Upper lobe of left lung (tissue), 4 donors: ENCODE measurements around the gene PLCB4.

Source experiments
- EP300 ChIP-seq, 4 donors: sonication (generic); formaldehyde crosslinking; IDR thresholded peaks; one replicate each; pipeline ENCODE4 v1.5.1; 2017; ENCODE audit warnings: antibody characterized with exemption in 4 of 4, control low read depth in 2 of 4
- POLR2A ChIP-seq, 4 donors: fragments of 450-650 bp; IDR thresholded peaks; one replicate each; pipeline ENCODE4 v1.5.1; 2016 to 2017; ENCODE audit warnings: antibody characterized with exemption in 4 of 4, mild to moderate bottlenecking in 2 of 4
- POLR2AphosphoS5 ChIP-seq, 2 donors: sonication (generic); formaldehyde crosslinking; IDR thresholded peaks; one replicate each; pipeline ENCODE4 v1.5.1; 2017; ENCODE audit warnings: antibody characterized with exemption in 2 of 2
- TF ChIP-seq, protein P1 (sequence below), 6 experiments: fragments of 450-650 bp in 4 of 6; fragments of 200-600 bp in 2 of 6; sonication (generic) in 2 of 6; IDR thresholded peaks; one replicate each; pipeline ENCODE4 v1.5.1; 2016 to 2019; ENCODE audit warnings: antibody characterized with exemption in 6 of 6

DNA sequence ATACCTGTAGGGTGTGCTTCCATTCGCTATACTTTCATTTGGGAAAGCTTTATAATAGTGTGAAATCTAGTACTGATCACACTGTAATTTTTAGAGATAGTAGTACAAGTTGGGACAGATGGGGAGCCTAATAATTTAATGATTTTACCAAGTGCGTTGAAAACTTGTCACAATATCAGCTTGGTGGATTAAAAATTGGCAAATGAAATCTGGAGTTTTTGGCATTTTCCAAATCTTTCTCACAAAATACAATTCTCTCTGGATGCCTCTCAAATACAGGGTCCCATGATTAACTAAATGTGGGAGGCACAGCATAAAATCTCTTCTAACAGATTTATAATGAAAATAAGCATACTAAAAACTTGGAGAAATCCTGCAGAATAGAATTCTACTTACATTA is 96.4 kb downstream of the PLCB4 start:
- no peak for TF ChIP-seq POLR2A (IDR thresholded peaks at IDR 0.05)
- TF ChIP-seq, protein P1, sequence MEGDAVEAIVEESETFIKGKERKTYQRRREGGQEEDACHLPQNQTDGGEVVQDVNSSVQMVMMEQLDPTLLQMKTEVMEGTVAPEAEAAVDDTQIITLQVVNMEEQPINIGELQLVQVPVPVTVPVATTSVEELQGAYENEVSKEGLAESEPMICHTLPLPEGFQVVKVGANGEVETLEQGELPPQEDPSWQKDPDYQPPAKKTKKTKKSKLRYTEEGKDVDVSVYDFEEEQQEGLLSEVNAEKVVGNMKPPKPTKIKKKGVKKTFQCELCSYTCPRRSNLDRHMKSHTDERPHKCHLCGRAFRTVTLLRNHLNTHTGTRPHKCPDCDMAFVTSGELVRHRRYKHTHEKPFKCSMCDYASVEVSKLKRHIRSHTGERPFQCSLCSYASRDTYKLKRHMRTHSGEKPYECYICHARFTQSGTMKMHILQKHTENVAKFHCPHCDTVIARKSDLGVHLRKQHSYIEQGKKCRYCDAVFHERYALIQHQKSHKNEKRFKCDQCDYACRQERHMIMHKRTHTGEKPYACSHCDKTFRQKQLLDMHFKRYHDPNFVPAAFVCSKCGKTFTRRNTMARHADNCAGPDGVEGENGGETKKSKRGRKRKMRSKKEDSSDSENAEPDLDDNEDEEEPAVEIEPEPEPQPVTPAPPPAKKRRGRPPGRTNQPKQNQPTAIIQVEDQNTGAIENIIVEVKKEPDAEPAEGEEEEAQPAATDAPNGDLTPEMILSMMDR (IDR thresholded peaks at IDR 0.05): no peak
- TF ChIP-seq EP300 (IDR thresholded peaks at IDR 0.05): no peak
- no peak for TF ChIP-seq POLR2AphosphoS5 (IDR thresholded peaks at IDR 0.05)
